ENCODE data around the gene LRRN4. TPM values are rescaled to one million over a fixed set of nuclear protein-coding genes. Genes with fewer than 3 reads are reported as not detected.

Gene LRRN4
- total RNA-seq, 6 experiments from 2014 or later = 0.10 to 0.31 (median 0.18) TPM; not detected in 2

- no peak for DNase-seq
- Histone ChIP-seq H3K9me3 (no peaks in the 10 kb centered on the region), H3K4me3 (no peak overlapping the region), H3K36me3 (no peaks in the 10 kb centered on the region), H3K27ac (no peak overlapping the region), H3K27me3 (no peaks in the 10 kb centered on the region), H3K4me1 (peaks cover 0 to 4% (median 0%) of the 10 kb centered on the region in 4 donors)
- 90% methylated on average over 9 of the region's 9 CpGs for WGBS (ENCODE audit: insufficient coverage, low coverage, low lambda C conversion rate, missing lambda C conversion rate)
- no peak for TF ChIP-seq POLR2A (IDR thresholded peaks at IDR 0.05)
- no peak for TF ChIP-seq CTCF (IDR thresholded peaks at IDR 0.05)
- ATAC-seq = no peak
- intact Hi-C loops (cut with DNase I) = no loop called here
These were observed 54.1 kb downstream of the LRRN4 start for GRCh38 chr20:5999783-6000182.

GRCh38 chr20:5996765-5997164 is 57.1 kb downstream of the LRRN4 start:
- H3K4me3 ChIP-seq = no peak overlapping the region
- DNase-seq (no peak), ATAC-seq (peak in 2 of 4 donors; percentile 21 to 26)
- H3K4me1 ChIP-seq = no peaks in the 10 kb centered on the region
- WGBS (ENCODE audit: insufficient coverage, low coverage, low lambda C conversion rate, missing lambda C conversion rate) = 100% methylated on average over 1 of the region's 1 CpG
- H3K27ac ChIP-seq = no peak overlapping the region
- intact Hi-C loops (cut with DNase I) = no loop called here
- TF ChIP-seq CTCF (IDR thresholded peaks at IDR 0.05) = no peak
- TF ChIP-seq POLR2A (IDR thresholded peaks at IDR 0.05) = no peak
- H3K9me3 ChIP-seq = no peaks in the 10 kb centered on the region
- no peaks in the 10 kb centered on the region for H3K27me3 ChIP-seq
- no peaks in the 10 kb centered on the region for H3K36me3 ChIP-seq

GRCh38 chr20:5991623-5992441 is 62.0 kb downstream of the LRRN4 start:
- Histone ChIP-seq H3K4me1 (no peaks in the 10 kb centered on the region), H3K27me3 (no peaks in the 10 kb centered on the region), H3K9me3 (no peaks in the 10 kb centered on the region), H3K36me3 (peaks cover 0 to 4% (median 0%) of the 10 kb centered on the region in 4 donors), H3K27ac (no peak overlapping the region), H3K4me3 (no peak overlapping the region)
- 94% methylated on average over 2 of the region's 2 CpGs for WGBS (ENCODE audit: insufficient coverage, low coverage, low lambda C conversion rate, missing lambda C conversion rate)
- DNase-seq (no peak), ATAC-seq (no peak)
- TF ChIP-seq CTCF (IDR thresholded peaks at IDR 0.05) = no peak
- TF ChIP-seq POLR2A (IDR thresholded peaks at IDR 0.05) = no peak
- intact Hi-C loops (cut with DNase I) = no loop called here

GRCh38 chr20:5990946-5991345 is 62.9 kb downstream of the LRRN4 start:
- no peak for TF ChIP-seq CTCF (IDR thresholded peaks at IDR 0.05)
- no peak for TF ChIP-seq POLR2A (IDR thresholded peaks at IDR 0.05)
- WGBS (ENCODE audit: insufficient coverage, low coverage, low lambda C conversion rate, missing lambda C conversion rate) = 96% methylated on average over 3 of the region's 3 CpGs

More at GRCh38 chr20:5990946-5991345, 62.9 kb downstream of the LRRN4 start:
- DNase-seq = no peak
- Histone ChIP-seq H3K36me3 (peaks cover 0 to 4% (median 0%) of the 10 kb centered on the region in 4 donors), H3K4me1 (no peaks in the 10 kb centered on the region), H3K4me3 (no peak overlapping the region), H3K27ac (no peak overlapping the region), H3K27me3 (no peaks in the 10 kb centered on the region), H3K9me3 (no peaks in the 10 kb centered on the region)
- intact Hi-C loops (cut with DNase I) = no loop called here
- ATAC-seq = no peak

Small RNAs within 50 kb of the gene (small RNA-seq; reads per million reads assigned to genes)
- gene RN7SL498P = 0 reads per million in 2 experiments

Other genes starting within 250 kb of the LRRN4 start
- gene CHGB, start 142.6 kb downstream of the LRRN4 start, total RNA-seq = under 1 TPM in 1 of 6 experiments, not detected in 5; 0.13 TPM
- gene TRMT6, start 103.5 kb downstream of the LRRN4 start, total RNA-seq = 1 to 10 TPM; 2.8 to 5.8 (median 4.3) TPM
- gene MCM8, start 103.4 kb downstream of the LRRN4 start, total RNA-seq = 1 to 10 TPM; 1.4 to 2.5 (median 1.6) TPM
- gene CRLS1, start 47.9 kb downstream of the LRRN4 start, total RNA-seq = 10 to 100 TPM; 51.4 to 81.6 (median 57.3) TPM
- gene FERMT1, start 69.0 kb upstream of the LRRN4 start, total RNA-seq = 1 to 10 TPM in 2 of 6 experiments, under 1 TPM in 4; 0.15 to 2.0 (median 0.55) TPM